ENCODE measurements around the gene LEFTY2. TPM values are rescaled to one million over a fixed set of nuclear protein-coding genes. Genes with fewer than 3 reads are reported as not detected.

Gene LEFTY2
- total and polyA plus RNA-seq, 10 of the 15 experiments (the other 5 are each of a cell fraction or from before 2014, with no cell fraction given): not detected

DNA sequence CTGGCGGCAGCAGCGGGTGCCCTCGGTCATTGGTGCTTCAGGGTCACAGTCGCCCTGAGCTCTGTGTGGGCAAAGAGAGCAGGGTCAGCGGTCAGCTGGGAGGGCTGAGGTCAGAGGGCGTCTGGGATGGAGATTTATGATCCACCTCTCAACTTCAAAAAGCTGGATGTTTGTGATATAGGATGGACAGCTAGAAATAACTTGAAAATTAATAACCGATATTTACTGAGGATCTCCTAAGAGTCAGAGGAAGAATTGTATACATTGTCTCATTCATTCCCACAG, 54.0 kb downstream of the LEFTY2 start:
- in situ Hi-C loops (cut with MboI): no loop called here
- CTCF ChIA-PET: no interaction called here
- SMC1A ChIA-PET (ENCODE audit: uncharacterized antibody, unreplicated experiment): no interaction called here
- TF ChIP-seq, protein P1, sequence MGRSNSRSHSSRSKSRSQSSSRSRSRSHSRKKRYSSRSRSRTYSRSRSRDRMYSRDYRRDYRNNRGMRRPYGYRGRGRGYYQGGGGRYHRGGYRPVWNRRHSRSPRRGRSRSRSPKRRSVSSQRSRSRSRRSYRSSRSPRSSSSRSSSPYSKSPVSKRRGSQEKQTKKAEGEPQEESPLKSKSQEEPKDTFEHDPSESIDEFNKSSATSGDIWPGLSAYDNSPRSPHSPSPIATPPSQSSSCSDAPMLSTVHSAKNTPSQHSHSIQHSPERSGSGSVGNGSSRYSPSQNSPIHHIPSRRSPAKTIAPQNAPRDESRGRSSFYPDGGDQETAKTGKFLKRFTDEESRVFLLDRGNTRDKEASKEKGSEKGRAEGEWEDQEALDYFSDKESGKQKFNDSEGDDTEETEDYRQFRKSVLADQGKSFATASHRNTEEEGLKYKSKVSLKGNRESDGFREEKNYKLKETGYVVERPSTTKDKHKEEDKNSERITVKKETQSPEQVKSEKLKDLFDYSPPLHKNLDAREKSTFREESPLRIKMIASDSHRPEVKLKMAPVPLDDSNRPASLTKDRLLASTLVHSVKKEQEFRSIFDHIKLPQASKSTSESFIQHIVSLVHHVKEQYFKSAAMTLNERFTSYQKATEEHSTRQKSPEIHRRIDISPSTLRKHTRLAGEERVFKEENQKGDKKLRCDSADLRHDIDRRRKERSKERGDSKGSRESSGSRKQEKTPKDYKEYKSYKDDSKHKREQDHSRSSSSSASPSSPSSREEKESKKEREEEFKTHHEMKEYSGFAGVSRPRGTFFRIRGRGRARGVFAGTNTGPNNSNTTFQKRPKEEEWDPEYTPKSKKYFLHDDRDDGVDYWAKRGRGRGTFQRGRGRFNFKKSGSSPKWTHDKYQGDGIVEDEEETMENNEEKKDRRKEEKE (IDR thresholded peaks at IDR 0.05): no peak
- TF ChIP-seq LARP7 (IDR thresholded peaks at IDR 0.05) (no peak), JUND (IDR thresholded peaks at IDR 0.05; ENCODE audit: low read depth, low read length) (no peak), GATAD2B (conservative IDR thresholded peaks at IDR 0.05; ENCODE audit: low read depth) (no peak), NFXL1 (IDR thresholded peaks at IDR 0.05; ENCODE audit: borderline replicate concordance) (no peak), CHD2 (IDR thresholded peaks at IDR 0.05; ENCODE audit: borderline replicate concordance, low read depth, low read length) (no peak), CREB1 (IDR thresholded peaks at IDR 0.05; ENCODE audit: low read depth) (no peak), SIX5 (IDR thresholded peaks at IDR 0.05; ENCODE audit: low read depth, low read length, severe bottlenecking) (no peak), RCOR1 (conservative IDR thresholded peaks at IDR 0.05; ENCODE audit: low read depth, low read length) (no peak), BACH1 (IDR thresholded peaks at IDR 0.05; ENCODE audit: borderline replicate concordance) (no peak), SRF (IDR thresholded peaks at IDR 0.05; ENCODE audit: low read depth in 2 of 2, low read length in 2 of 2) (no peak)
- TF ChIP-seq, protein P2, sequence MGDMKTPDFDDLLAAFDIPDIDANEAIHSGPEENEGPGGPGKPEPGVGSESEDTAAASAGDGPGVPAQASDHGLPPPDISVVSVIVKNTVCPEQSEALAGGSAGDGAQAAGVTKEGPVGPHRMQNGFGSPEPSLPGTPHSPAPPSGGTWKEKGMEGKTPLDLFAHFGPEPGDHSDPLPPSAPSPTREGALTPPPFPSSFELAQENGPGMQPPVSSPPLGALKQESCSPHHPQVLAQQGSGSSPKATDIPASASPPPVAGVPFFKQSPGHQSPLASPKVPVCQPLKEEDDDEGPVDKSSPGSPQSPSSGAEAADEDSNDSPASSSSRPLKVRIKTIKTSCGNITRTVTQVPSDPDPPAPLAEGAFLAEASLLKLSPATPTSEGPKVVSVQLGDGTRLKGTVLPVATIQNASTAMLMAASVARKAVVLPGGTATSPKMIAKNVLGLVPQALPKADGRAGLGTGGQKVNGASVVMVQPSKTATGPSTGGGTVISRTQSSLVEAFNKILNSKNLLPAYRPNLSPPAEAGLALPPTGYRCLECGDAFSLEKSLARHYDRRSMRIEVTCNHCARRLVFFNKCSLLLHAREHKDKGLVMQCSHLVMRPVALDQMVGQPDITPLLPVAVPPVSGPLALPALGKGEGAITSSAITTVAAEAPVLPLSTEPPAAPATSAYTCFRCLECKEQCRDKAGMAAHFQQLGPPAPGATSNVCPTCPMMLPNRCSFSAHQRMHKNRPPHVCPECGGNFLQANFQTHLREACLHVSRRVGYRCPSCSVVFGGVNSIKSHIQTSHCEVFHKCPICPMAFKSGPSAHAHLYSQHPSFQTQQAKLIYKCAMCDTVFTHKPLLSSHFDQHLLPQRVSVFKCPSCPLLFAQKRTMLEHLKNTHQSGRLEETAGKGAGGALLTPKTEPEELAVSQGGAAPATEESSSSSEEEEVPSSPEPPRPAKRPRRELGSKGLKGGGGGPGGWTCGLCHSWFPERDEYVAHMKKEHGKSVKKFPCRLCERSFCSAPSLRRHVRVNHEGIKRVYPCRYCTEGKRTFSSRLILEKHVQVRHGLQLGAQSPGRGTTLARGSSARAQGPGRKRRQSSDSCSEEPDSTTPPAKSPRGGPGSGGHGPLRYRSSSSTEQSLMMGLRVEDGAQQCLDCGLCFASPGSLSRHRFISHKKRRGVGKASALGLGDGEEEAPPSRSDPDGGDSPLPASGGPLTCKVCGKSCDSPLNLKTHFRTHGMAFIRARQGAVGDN (IDR thresholded peaks at IDR 0.05): no peak
- POLR2A ChIA-PET: no interaction called here
- no peaks in the 10 kb centered on the region for H3K36me3 ChIP-seq (ENCODE audit: control insufficient read depth in 2 of 2, insufficient read depth in 2 of 2, low read length in 1 of 2)
- WGBS (ENCODE audit: insufficient coverage, insufficient replicate concordance, low lambda C conversion rate, missing lambda C conversion rate): 68% methylated on average over 7 of the region's 7 CpGs
- intact Hi-C loops (cut with micrococcal nuclease; ENCODE audit: unreplicated experiment): no loop called here
- RAD21 ChIA-PET (ENCODE audit: unreplicated experiment): no interaction called here
- H3K27ac ChIP-seq (ENCODE audit: control insufficient read depth, insufficient read depth): no peak overlapping the region
- ATAC-seq (no peak), DNase-seq (ENCODE audit: low read depth, low spot score) (no peak), FAIRE-seq (no peak)
- H2AFZ ChIP-seq (ENCODE audit: control insufficient read depth, low read depth, low read length): no peak overlapping the region
- no peak overlapping the region for H3K4me3 ChIP-seq
- no TSS peak for BruUV-seq (replicated peaks)
- no peaks in the 10 kb centered on the region for H3K27me3 ChIP-seq (replicated peaks in 1 of 2; ENCODE audit: control insufficient read depth in 2 of 2, insufficient read depth in 2 of 2, low read length in 1 of 2)
- peaks cover 10% of the 10 kb centered on the region for H3K79me2 ChIP-seq (ENCODE audit: control insufficient read depth, insufficient read depth, low read length)
- H3K4me2 ChIP-seq (ENCODE audit: control insufficient read depth, insufficient read depth): no peak overlapping the region
- no peak overlapping the region for H3K9ac ChIP-seq (ENCODE audit: control insufficient read depth, insufficient read depth, low read length)
- H3K9me3 ChIP-seq (replicated peaks; ENCODE audit: control insufficient read depth, insufficient read depth, low read length): no peaks in the 10 kb centered on the region
- H4K20me1 ChIP-seq (ENCODE audit: control insufficient read depth, insufficient read depth): no peaks in the 10 kb centered on the region
- 0 out of 2 replicates have a peak, but pooled peaks cover 6% of the 10 kb centered on the region for H3K4me1 ChIP-seq (ENCODE audit: control insufficient read depth, insufficient read depth, low read length)
